ENCODE data around the gene NRARP.

NRARP gene, protein sequence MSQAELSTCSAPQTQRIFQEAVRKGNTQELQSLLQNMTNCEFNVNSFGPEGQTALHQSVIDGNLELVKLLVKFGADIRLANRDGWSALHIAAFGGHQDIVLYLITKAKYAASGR

DNA sequence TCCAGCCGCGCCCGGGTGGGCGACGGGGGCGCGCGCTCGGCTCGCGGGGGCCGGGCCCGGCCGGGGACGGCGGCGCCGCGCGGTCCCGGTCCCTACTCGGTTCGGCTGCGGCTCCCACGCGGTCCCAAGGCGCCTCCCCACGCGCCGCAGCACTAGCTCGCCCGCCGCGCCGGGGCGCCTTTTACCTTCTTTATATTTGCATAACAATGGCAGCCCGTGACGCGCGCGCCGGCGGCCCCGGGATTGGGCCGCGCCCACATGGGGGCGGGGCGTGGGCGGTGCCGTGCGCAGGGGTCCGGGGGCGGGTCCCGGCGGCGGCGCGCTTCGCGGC lies at the start of gene NRARP:
Gene NRARP (minus strand): TSS at position 154 of the 331 bp plus-strand sequence. CDS start 343 bp downstream, outside the sequence.
- no peaks in the 10 kb centered on the region for H3K79me2 ChIP-seq (ENCODE audit: low read length)
- TF ChIP-seq EZH2 (optimal IDR thresholded peaks at IDR 0.05; ENCODE audit: low read depth, low read length), result no peak
- TF ChIP-seq, protein P1, sequence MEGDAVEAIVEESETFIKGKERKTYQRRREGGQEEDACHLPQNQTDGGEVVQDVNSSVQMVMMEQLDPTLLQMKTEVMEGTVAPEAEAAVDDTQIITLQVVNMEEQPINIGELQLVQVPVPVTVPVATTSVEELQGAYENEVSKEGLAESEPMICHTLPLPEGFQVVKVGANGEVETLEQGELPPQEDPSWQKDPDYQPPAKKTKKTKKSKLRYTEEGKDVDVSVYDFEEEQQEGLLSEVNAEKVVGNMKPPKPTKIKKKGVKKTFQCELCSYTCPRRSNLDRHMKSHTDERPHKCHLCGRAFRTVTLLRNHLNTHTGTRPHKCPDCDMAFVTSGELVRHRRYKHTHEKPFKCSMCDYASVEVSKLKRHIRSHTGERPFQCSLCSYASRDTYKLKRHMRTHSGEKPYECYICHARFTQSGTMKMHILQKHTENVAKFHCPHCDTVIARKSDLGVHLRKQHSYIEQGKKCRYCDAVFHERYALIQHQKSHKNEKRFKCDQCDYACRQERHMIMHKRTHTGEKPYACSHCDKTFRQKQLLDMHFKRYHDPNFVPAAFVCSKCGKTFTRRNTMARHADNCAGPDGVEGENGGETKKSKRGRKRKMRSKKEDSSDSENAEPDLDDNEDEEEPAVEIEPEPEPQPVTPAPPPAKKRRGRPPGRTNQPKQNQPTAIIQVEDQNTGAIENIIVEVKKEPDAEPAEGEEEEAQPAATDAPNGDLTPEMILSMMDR (IDR thresholded peaks at IDR 0.05; ENCODE audit: low read length), result no peak
- no peak for TF ChIP-seq EZH2phosphoT487 (IDR thresholded peaks at IDR 0.05; ENCODE audit: low read length)
- H3K27me3 ChIP-seq (replicated peaks; ENCODE audit: insufficient read depth, low read length), result peaks cover 55% of the 10 kb centered on the region
- no peaks in the 10 kb centered on the region for H3K9me2 ChIP-seq (replicated peaks; ENCODE audit: insufficient read depth, low read length)
- 0 out of 2 replicates have a peak, but pooled peaks cover 3% of the 10 kb centered on the region for H3K4me1 ChIP-seq (ENCODE audit: low read length)
- H3K4me3 ChIP-seq (ENCODE audit: low read length), result peak within 1 kb of the TSS; percentile 49; the same call in 1 of the 2 replicates
- no peaks in the 10 kb centered on the region for H4K20me1 ChIP-seq (ENCODE audit: insufficient read depth, low read length)
- H3K27ac ChIP-seq (ENCODE audit: low read length), result no peak within 1 kb of the TSS
- peaks cover 7% of the 10 kb centered on the region; the same call in 1 of the 2 replicates for H3F3A ChIP-seq (ENCODE audit: insufficient read depth, low read length)
- H3K4me2 ChIP-seq (ENCODE audit: low read depth, low read length), result peak within 1 kb of the TSS; percentile 92
- no peaks in the 10 kb centered on the region for H3K9me3 ChIP-seq (replicated peaks; ENCODE audit: insufficient read depth, low read length)
- H3K36me3 ChIP-seq (replicated peaks; ENCODE audit: insufficient read depth, low read length), result no peaks in the 10 kb centered on the region
- H3K9ac ChIP-seq (ENCODE audit: low read length), result peak within 1 kb of the TSS; percentile 31; the same call in 1 of the 2 replicates
- peak within 1 kb of the TSS; percentile 69 for H2AFZ ChIP-seq (ENCODE audit: low read length)
- peak; percentile 87 for DNase-seq

- Histone ChIP-seq H3K4me3 (ENCODE audit: low read length) (no peak overlapping the region), H4K20me1 (ENCODE audit: insufficient read depth, low read length) (no peaks in the 10 kb centered on the region), H3K9me3 (replicated peaks; ENCODE audit: insufficient read depth, low read length) (no peaks in the 10 kb centered on the region), H3K4me1 (ENCODE audit: low read length) (no peaks in the 10 kb centered on the region), H3F3A (ENCODE audit: insufficient read depth, low read length) (no peaks in the 10 kb centered on the region), H3K79me2 (ENCODE audit: low read length) (no peaks in the 10 kb centered on the region), H3K27ac (ENCODE audit: low read length) (no peak overlapping the region), H3K9me2 (replicated peaks; ENCODE audit: insufficient read depth, low read length) (no peaks in the 10 kb centered on the region), H3K4me2 (ENCODE audit: low read depth, low read length) (no peak overlapping the region), H2AFZ (ENCODE audit: low read length) (no peak overlapping the region), H3K36me3 (replicated peaks; ENCODE audit: insufficient read depth, low read length) (no peaks in the 10 kb centered on the region), H3K27me3 (replicated peaks; ENCODE audit: insufficient read depth, low read length) (peaks cover 55% of the 10 kb centered on the region), H3K9ac (ENCODE audit: low read length) (no peak overlapping the region)
- DNase-seq, result no peak
- TF ChIP-seq EZH2 (optimal IDR thresholded peaks at IDR 0.05; ENCODE audit: low read depth, low read length), result no peak
- no peak for TF ChIP-seq EZH2phosphoT487 (IDR thresholded peaks at IDR 0.05; ENCODE audit: low read length)
- TF ChIP-seq, protein P1 (IDR thresholded peaks at IDR 0.05; ENCODE audit: low read length), result no peak
These were observed 48.9 kb upstream of the NRARP start for GRCh38 chr9:137350696-137351584.

DNA sequence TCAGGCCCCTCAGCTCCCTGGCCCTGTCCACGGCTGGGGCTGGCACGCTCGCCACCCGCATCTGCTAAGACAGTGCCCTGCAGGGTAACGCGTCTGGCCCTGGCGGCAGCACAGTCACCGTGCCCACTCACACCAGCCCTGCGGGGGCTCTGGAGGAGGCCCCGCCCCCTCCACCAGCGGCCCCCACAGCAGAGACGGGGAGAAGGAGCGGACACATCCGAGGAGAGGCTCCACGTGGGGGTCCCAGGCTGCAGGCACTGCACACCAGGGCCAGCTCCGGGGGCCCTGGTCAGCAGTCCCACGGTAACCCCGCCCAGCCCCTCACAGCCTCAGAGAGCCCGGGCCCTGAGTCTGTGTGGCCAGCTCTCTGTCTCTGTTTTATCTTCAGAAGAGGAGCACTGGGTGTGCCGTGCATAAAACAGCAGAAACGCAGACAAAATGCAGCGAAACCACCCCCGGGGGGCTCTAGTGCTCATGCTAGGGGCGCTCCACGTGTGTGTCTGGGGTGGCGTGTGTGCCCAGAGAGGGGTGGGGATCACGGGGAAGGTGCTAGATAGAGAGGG lies 47.5 kb upstream of the NRARP start:
- Histone ChIP-seq H4K20me1 (ENCODE audit: insufficient read depth, low read length) (no peaks in the 10 kb centered on the region), H3K4me1 (ENCODE audit: low read length) (no peaks in the 10 kb centered on the region), H3K9me3 (replicated peaks; ENCODE audit: insufficient read depth, low read length) (no peaks in the 10 kb centered on the region), H3K27ac (ENCODE audit: low read length) (no peak overlapping the region), H3K79me2 (ENCODE audit: low read length) (no peaks in the 10 kb centered on the region), H3K36me3 (replicated peaks; ENCODE audit: insufficient read depth, low read length) (no peaks in the 10 kb centered on the region), H3K4me3 (ENCODE audit: low read length) (no peak overlapping the region), H2AFZ (ENCODE audit: low read length) (no peak overlapping the region), H3K4me2 (ENCODE audit: low read depth, low read length) (no peak overlapping the region), H3F3A (ENCODE audit: insufficient read depth, low read length) (no peaks in the 10 kb centered on the region), H3K27me3 (replicated peaks; ENCODE audit: insufficient read depth, low read length) (peaks cover 65% of the 10 kb centered on the region), H3K9ac (ENCODE audit: low read length) (no peak overlapping the region), H3K9me2 (replicated peaks; ENCODE audit: insufficient read depth, low read length) (no peaks in the 10 kb centered on the region)
- TF ChIP-seq EZH2phosphoT487 (IDR thresholded peaks at IDR 0.05; ENCODE audit: low read length), result no peak
- TF ChIP-seq, protein P1 (IDR thresholded peaks at IDR 0.05; ENCODE audit: low read length), result no peak
- TF ChIP-seq EZH2 (optimal IDR thresholded peaks at IDR 0.05; ENCODE audit: low read depth, low read length), result no peak
- no peak for DNase-seq
